ENCODE data around the gene SPATA45. TPM values are rescaled to one million over a fixed set of nuclear protein-coding genes. Genes with fewer than 3 reads are reported as not detected.

SPATA45 gene
- total and polyA plus RNA-seq, 2 of the 13 experiments (the other 11 are each of a cell fraction or from before 2014, with no cell fraction given), result 0.17 to 0.64 TPM

DNA sequence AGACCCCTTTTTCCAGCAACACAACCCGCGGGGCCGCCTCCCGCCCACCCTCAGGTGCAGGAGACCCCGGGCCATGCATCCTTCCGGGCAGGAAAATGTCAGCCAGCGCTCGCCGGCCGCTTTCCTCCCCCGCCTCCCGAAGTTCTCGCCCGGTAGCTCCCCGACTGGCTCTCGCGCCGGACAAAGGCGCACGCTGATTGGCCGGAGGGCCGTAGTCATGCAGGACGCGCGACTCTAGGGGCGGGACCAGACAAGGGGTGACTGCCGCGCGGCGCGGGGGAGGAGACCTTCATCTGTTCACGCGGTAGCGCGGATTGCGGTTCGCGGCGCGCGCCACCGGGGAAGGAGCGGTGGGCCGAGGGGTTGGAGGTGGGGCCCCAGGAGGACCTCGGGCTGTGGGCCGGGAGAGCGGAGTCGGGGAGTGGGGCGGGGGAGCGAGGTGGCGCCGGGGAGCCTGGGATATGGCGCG lies 10.6 kb upstream of the SPATA45 start, which contains the start of gene FLVCR1 (continued):
- TF ChIP-seq ZNF687 (CRISPR knock-in tag; IDR thresholded peaks at IDR 0.05) (peak; percentile 79), THAP8 (CRISPR knock-in tag; IDR thresholded peaks at IDR 0.05; ENCODE audit: borderline replicate concordance) (no peak), HNF4A (CRISPR knock-in tag; IDR thresholded peaks at IDR 0.05) (no peak), ERF (CRISPR knock-in tag; IDR thresholded peaks at IDR 0.05) (no peak), PRDM4 (CRISPR knock-in tag; IDR thresholded peaks at IDR 0.05; ENCODE audit: borderline replicate concordance) (no peak), RBFOX2 (IDR thresholded peaks at IDR 0.05; ENCODE audit: low read depth, low read length) (peak; percentile 96), YY1 (IDR thresholded peaks at IDR 0.05; ENCODE audit: insufficient read depth, insufficient replicate concordance, low read depth, low read length) (peak; percentile 79), TCF7 (IDR thresholded peaks at IDR 0.05; ENCODE audit: low read depth) (no peak), TBP (CRISPR knock-in tag; IDR thresholded peaks at IDR 0.05) (no peak), DMAP1 (CRISPR knock-in tag; IDR thresholded peaks at IDR 0.05) (peak; percentile 89), ZNF292 (CRISPR knock-in tag; IDR thresholded peaks at IDR 0.05; ENCODE audit: borderline replicate concordance, low read depth) (peak; percentile 76; the same call in 1 of the 2 replicates)
- TF ChIP-seq, protein P1, sequence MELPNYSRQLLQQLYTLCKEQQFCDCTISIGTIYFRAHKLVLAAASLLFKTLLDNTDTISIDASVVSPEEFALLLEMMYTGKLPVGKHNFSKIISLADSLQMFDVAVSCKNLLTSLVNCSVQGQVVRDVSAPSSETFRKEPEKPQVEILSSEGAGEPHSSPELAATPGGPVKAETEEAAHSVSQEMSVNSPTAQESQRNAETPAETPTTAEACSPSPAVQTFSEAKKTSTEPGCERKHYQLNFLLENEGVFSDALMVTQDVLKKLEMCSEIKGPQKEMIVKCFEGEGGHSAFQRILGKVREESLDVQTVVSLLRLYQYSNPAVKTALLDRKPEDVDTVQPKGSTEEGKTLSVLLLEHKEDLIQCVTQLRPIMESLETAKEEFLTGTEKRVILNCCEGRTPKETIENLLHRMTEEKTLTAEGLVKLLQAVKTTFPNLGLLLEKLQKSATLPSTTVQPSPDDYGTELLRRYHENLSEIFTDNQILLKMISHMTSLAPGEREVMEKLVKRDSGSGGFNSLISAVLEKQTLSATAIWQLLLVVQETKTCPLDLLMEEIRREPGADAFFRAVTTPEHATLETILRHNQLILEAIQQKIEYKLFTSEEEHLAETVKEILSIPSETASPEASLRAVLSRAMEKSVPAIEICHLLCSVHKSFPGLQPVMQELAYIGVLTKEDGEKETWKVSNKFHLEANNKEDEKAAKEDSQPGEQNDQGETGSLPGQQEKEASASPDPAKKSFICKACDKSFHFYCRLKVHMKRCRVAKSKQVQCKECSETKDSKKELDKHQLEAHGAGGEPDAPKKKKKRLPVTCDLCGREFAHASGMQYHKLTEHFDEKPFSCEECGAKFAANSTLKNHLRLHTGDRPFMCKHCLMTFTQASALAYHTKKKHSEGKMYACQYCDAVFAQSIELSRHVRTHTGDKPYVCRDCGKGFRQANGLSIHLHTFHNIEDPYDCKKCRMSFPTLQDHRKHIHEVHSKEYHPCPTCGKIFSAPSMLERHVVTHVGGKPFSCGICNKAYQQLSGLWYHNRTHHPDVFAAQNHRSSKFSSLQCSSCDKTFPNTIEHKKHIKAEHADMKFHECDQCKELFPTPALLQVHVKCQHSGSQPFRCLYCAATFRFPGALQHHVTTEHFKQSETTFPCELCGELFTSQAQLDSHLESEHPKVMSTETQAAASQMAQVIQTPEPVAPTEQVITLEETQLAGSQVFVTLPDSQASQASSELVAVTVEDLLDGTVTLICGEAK (IDR thresholded peaks at IDR 0.05), result no peak
- TF ChIP-seq, protein P1 (CRISPR knock-in tag; IDR thresholded peaks at IDR 0.05), result no peak; the same call in 1 of the 2 replicates

All from HepG2 (cell line).